Measurements from ENCODE around the gene PPP1R14C. TPM values are rescaled to one million over a fixed set of nuclear protein-coding genes. Genes with fewer than 3 reads are reported as not detected.

Gene PPP1R14C
- total and polyA plus RNA-seq, 10 of the 15 experiments (the other 5 are each of a cell fraction or from before 2014, with no cell fraction given) = 0.07 to 1.6 (median 0.13) TPM; not detected in 4

GRCh38 chr6:150099546-150099945, 43.3 kb upstream of the PPP1R14C start (continued):
- TF ChIP-seq, protein P1, sequence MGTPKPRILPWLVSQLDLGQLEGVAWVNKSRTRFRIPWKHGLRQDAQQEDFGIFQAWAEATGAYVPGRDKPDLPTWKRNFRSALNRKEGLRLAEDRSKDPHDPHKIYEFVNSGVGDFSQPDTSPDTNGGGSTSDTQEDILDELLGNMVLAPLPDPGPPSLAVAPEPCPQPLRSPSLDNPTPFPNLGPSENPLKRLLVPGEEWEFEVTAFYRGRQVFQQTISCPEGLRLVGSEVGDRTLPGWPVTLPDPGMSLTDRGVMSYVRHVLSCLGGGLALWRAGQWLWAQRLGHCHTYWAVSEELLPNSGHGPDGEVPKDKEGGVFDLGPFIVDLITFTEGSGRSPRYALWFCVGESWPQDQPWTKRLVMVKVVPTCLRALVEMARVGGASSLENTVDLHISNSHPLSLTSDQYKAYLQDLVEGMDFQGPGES (IDR thresholded peaks at IDR 0.05) = no peak
- TF ChIP-seq CREB1 (IDR thresholded peaks at IDR 0.05; ENCODE audit: low read depth) (no peak), ZNF622 (IDR thresholded peaks at IDR 0.05) (no peak), SREBF2 (IDR thresholded peaks at IDR 0.05; ENCODE audit: low read length) (no peak)

DNA sequence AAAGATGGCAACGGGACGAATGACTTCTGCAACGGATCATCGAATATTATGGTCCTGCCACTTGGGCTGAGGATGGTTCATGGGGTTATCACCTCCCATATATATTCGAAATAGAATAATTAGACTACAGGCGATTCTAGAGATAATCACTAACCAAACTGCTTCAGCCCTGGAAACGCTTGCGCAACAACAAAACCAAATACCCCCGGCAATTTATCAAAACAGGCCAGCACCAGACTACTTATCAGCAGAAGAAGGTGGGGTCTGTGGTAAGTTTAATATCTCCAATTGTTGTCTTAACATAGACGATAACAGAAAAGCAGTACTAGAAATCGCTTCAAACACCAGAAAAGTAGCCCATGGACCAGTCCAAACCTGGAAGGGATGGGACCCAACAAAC, 42.9 kb upstream of the PPP1R14C start:
- H2AFZ ChIP-seq (ENCODE audit: control insufficient read depth, low read depth, low read length) = no peak overlapping the region
- peaks cover 0 to 4% of the 10 kb centered on the region in 2 experiments; a peak in 3 of 4 replicates for H3K27me3 ChIP-seq (replicated peaks in 1 of 2; ENCODE audit: control insufficient read depth in 2 of 2, insufficient read depth in 2 of 2, low read length in 1 of 2)
- ChIA-PET RAD21 (ENCODE audit: unreplicated experiment) (no interaction called here), SMC1A (ENCODE audit: uncharacterized antibody, unreplicated experiment) (no interaction called here), CTCF (no interaction called here), POLR2A (no interaction called here)
- FAIRE-seq (no peak), ATAC-seq (no peak), DNase-seq (ENCODE audit: low read depth, low spot score) (no peak)
- H3K4me3 ChIP-seq = no peak overlapping the region
- no TSS peak for BruUV-seq (replicated peaks)
- H3K4me2 ChIP-seq (ENCODE audit: control insufficient read depth, insufficient read depth) = no peak overlapping the region
- intact Hi-C loops (cut with micrococcal nuclease; ENCODE audit: unreplicated experiment) = no loop called here
- in situ Hi-C loops (cut with MboI) = no loop called here
- H3K79me2 ChIP-seq (ENCODE audit: control insufficient read depth, insufficient read depth, low read length) = no peaks in the 10 kb centered on the region
- 45% methylated on average over 11 of the region's 11 CpGs for WGBS (ENCODE audit: insufficient coverage, insufficient replicate concordance, low lambda C conversion rate, missing lambda C conversion rate)
- no peak overlapping the region for H3K9ac ChIP-seq (ENCODE audit: control insufficient read depth, insufficient read depth, low read length)
- no peaks in the 10 kb centered on the region for H3K4me1 ChIP-seq (ENCODE audit: control insufficient read depth, insufficient read depth, low read length)
- no peaks in the 10 kb centered on the region for H3K36me3 ChIP-seq (ENCODE audit: control insufficient read depth in 2 of 2, insufficient read depth in 2 of 2, low read length in 1 of 2)
- H3K9me3 ChIP-seq (replicated peaks; ENCODE audit: control insufficient read depth, insufficient read depth, low read length) = no peaks in the 10 kb centered on the region
- H4K20me1 ChIP-seq (ENCODE audit: control insufficient read depth, insufficient read depth) = no peaks in the 10 kb centered on the region
- H3K27ac ChIP-seq (ENCODE audit: control insufficient read depth, insufficient read depth) = no peak overlapping the region
- TF ChIP-seq SRF (IDR thresholded peaks at IDR 0.05; ENCODE audit: low read depth in 2 of 2, low read length in 2 of 2) = no peak
- TF ChIP-seq EED (IDR thresholded peaks at IDR 0.05; ENCODE audit: low read depth) = no peak
- no peak for TF ChIP-seq PML (IDR thresholded peaks at IDR 0.05; ENCODE audit: low read length)
- no peak for TF ChIP-seq NFIC (IDR thresholded peaks at IDR 0.05; ENCODE audit: low read depth, low read length)
- TF ChIP-seq SUPT20H (IDR thresholded peaks at IDR 0.05; ENCODE audit: borderline replicate concordance, control insufficient read depth, low read depth, low read length) = no peak
- TF ChIP-seq MYB (IDR thresholded peaks at IDR 0.05; ENCODE audit: borderline replicate concordance, low read depth, low read length) = no peak
- TF ChIP-seq CTCF (IDR thresholded peaks at IDR 0.05 in 2 of 3, conservative IDR thresholded peaks at IDR 0.05 in 1 of 3; ENCODE audit: control insufficient read depth in 2 of 3, extremely low read depth in 1 of 3, insufficient read depth in 1 of 3, low read depth in 3 of 3, low read length in 3 of 3) = no peak
- no peak for TF ChIP-seq MLLT1 (IDR thresholded peaks at IDR 0.05)
- no peak for TF ChIP-seq ATF3 (IDR thresholded peaks at IDR 0.05; ENCODE audit: borderline replicate concordance, extremely low read depth, low read depth, low read length)
- TF ChIP-seq GATAD2B (conservative IDR thresholded peaks at IDR 0.05; ENCODE audit: low read depth) = no peak
- TF ChIP-seq RAD21 (IDR thresholded peaks at IDR 0.05; ENCODE audit: insufficient read depth, low read depth, low read length) = no peak
- no peak for TF ChIP-seq MEF2B (IDR thresholded peaks at IDR 0.05; ENCODE audit: partially characterized antibody, poor library complexity, severe bottlenecking)

All from GM12878 (cell line).